Activated T-helper 1 cell treated with anti-CD3 and anti-CD28 coated beads, Interleukin-2, amount 50 U/mL, for 16 hours (primary cell): ENCODE results near the gene RBM19.

ENCODE experiments used
- DNase-seq, 2 donors: peaks; one replicate each; pipeline ENCODE4 v3.0.0-alpha.2; 2020; ENCODE audit warnings: low read depth in 1 of 2, low spot score in 1 of 2

RBM19 gene

GRCh38 chr12:113838896-113839295 is 127.2 kb downstream of the RBM19 start:
- no peak for DNase-seq

- DNase-seq, result no peak
Measured at GRCh38 chr12:113837528-113838296, 128.4 kb downstream of the RBM19 start.

GRCh38 chr12:113837084-113837483 is 129.0 kb downstream of the RBM19 start:
- no peak for DNase-seq

- DNase-seq, result no peak
Measured at GRCh38 chr12:113835896-113836295, 130.2 kb downstream of the RBM19 start.

- DNase-seq, result no peak
Measured at GRCh38 chr12:113835433-113835832, 130.7 kb downstream of the RBM19 start.

- no peak for DNase-seq
Measured at GRCh38 chr12:113833422-113833821, 132.7 kb downstream of the RBM19 start.

GRCh38 chr12:113831476-113831875 is 134.6 kb downstream of the RBM19 start:
- DNase-seq, result no peak

GRCh38 chr12:113831016-113831415 is 135.1 kb downstream of the RBM19 start:
- DNase-seq, result no peak

- no peak for DNase-seq
Measured at GRCh38 chr12:113829212-113829611, 136.9 kb downstream of the RBM19 start.

- no peak for DNase-seq
Measured at GRCh38 chr12:113827539-113828114, 138.5 kb downstream of the RBM19 start.

GRCh38 chr12:113826805-113827538 is 139.2 kb downstream of the RBM19 start:
- no peak for DNase-seq

- no peak for DNase-seq
Measured at GRCh38 chr12:113825705-113826104, 140.4 kb downstream of the RBM19 start.

- DNase-seq, result no peak
Measured at GRCh38 chr12:113823816-113824215, 142.3 kb downstream of the RBM19 start.

- DNase-seq, result no peak
Measured at GRCh38 chr12:113823016-113823415, 143.1 kb downstream of the RBM19 start.

- DNase-seq, result no peak
Measured at GRCh38 chr12:113820842-113821241, 145.3 kb downstream of the RBM19 start.

- no peak for DNase-seq
Measured at GRCh38 chr12:113820309-113820708, 145.8 kb downstream of the RBM19 start.

- no peak for DNase-seq
Measured at GRCh38 chr12:113819495-113819894, 146.6 kb downstream of the RBM19 start.

GRCh38 chr12:113818833-113819232 is 147.3 kb downstream of the RBM19 start:
- DNase-seq, result no peak

- no peak for DNase-seq
Measured at GRCh38 chr12:113818283-113818682, 147.8 kb downstream of the RBM19 start.

GRCh38 chr12:113816866-113817265 is 149.3 kb downstream of the RBM19 start:
- DNase-seq, result no peak

- DNase-seq, result no peak
Measured at GRCh38 chr12:113815031-113815430, 151.1 kb downstream of the RBM19 start.

GRCh38 chr12:113813229-113813541 is 152.9 kb downstream of the RBM19 start:
- DNase-seq, result no peak
